ENCODE measurements around the gene UBL7. TPM values are rescaled to one million over a fixed set of nuclear protein-coding genes. Genes with fewer than 3 reads are reported as not detected.

The UBL7 gene
- total and polyA plus RNA-seq, 2 donors (not counting 1 experiment from before 2014, with no cell fraction given), result 44.4 to 73.9 TPM

DNA sequence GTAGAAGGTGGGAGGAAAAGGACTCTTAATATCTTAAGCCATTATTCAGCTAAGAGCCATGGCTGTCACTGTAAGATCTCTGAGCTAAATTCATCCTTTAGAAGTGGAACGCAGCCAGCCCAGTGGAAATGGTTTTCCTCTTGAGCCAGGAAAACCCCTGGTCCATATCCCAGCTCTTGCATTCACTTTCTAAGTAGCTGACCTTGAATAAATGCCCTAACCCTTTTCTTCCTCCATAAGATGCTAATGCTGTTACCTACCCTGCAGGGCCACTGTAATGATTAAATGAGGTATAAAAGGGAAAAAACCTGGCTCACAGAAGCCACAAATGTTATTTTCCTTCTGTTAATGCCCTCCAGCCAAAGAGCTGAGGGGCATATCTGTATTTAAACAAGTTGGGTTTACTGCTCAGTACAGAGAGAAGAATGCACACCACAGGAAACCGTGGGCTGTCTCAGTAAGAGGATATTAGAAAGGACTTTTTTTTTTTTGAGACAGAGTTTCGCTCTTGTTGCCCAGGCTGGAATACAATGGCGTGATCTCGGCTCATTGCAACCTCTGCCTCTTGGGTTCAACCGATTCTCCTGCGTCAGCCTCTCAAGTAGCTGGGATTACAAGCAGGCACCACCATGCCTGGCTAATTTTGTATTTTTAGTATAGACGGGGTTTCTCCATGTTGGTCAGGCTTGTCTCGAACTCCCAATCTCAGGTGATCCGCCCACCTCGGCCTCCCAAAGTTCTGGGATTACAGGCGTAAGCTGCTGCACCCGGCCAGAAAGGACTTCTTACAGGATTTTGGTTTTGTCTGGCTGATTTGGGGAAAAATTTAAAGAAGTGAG, 6.8 kb downstream of the UBL7 start:
- ATAC-seq (ENCODE audit: low read depth), result no peak
- Mint-ChIP-seq H3K27me3 (no peaks in the 10 kb centered on the region), H3K9me3 (ENCODE audit: insufficient read depth) (no peaks in the 10 kb centered on the region), H3K27ac (no peak overlapping the region), H3K4me3 (no peak overlapping the region), H3K4me1 (peaks cover 2% of the 10 kb centered on the region)
- no peaks in the 10 kb centered on the region for H3K27me3 ChIP-seq (replicated peaks in 1 of 4; ENCODE audit: control extremely low read depth in 1 of 4, control insufficient read depth in 3 of 4, insufficient read depth in 4 of 4, low read length in 3 of 4)
- no peak overlapping the region for H3K4me2 ChIP-seq (replicated peaks; ENCODE audit: low read depth, low read length, poor library complexity, severe bottlenecking)
- no peak for DNase-seq
- intact Hi-C loops (cut with micrococcal nuclease), result no loop called here
- peaks cover 3% of the 10 kb centered on the region for H4K20me1 ChIP-seq (ENCODE audit: control insufficient read depth, insufficient read depth, low read length, poor library complexity, severe bottlenecking)
- TF ChIP-seq CTCF (IDR thresholded peaks at IDR 0.05), result no peak
- no peak for TF ChIP-seq EZH2 (IDR thresholded peaks at IDR 0.05; ENCODE audit: borderline replicate concordance, insufficient read depth, low read depth, low read length, poor library complexity, severe bottlenecking)
- H3K4me1 ChIP-seq (ENCODE audit: control insufficient read depth in 2 of 2, insufficient read depth in 2 of 2, low read length in 2 of 2), result no peaks in the 10 kb centered on the region
- peaks cover 0 to 80% of the 10 kb centered on the region in 2 experiments for H3K36me3 ChIP-seq (replicated peaks in 1 of 2; ENCODE audit: control extremely low read depth in 1 of 2, control insufficient read depth in 1 of 2, extremely low read depth in 1 of 2, insufficient read depth in 2 of 2, low read length in 1 of 2)
- H3K9ac ChIP-seq (ENCODE audit: low read length), result no peak overlapping the region
- no peak overlapping the region for H2AFZ ChIP-seq (ENCODE audit: insufficient read depth, low read depth, low read length, poor library complexity, severe bottlenecking)
- H3K79me2 ChIP-seq (ENCODE audit: control insufficient read depth, insufficient read depth, low read length), result peaks cover 31% of the 10 kb centered on the region
- ChIA-PET POLR2A (no interaction called here), CTCF (interaction anchor here (0.6 to 3.3 kb wide), 5 partner anchors 11 to 178 kb away, joined by 3 to 18 read pairs (median 3); no protein-coding TSS in a partner anchor)
- no peak overlapping the region for H3K4me3 ChIP-seq (ENCODE audit: control extremely low read depth in 1 of 5, extremely low read depth in 1 of 5, insufficient read depth in 1 of 5, low read depth in 2 of 5, low read length in 4 of 5)
- WGBS (ENCODE audit: insufficient coverage), result 87% methylated on average over 8 of the region's 13 CpGs
- no peak overlapping the region for H3K27ac ChIP-seq (ENCODE audit: low read length in 2 of 2)
- no peaks in the 10 kb centered on the region for H3K9me3 ChIP-seq (ENCODE audit: control extremely low read depth in 1 of 3, control insufficient read depth in 2 of 3, insufficient read depth in 1 of 3, low read length in 2 of 3)

Measured in B cell (primary cell).